Right renal pelvis (tissue), 4 donors: ENCODE results near the gene AKT3. TPM values are rescaled to one million over a fixed set of nuclear protein-coding genes. Genes with fewer than 3 reads are reported as not detected.

Experiments
- DNase-seq, 4 donors: peaks; one replicate each; pipeline ENCODE4 v3.0.0-alpha.2; 2013; ENCODE audit warnings: low read depth in 4 of 4, low spot score in 3 of 4, missing footprints in 1 of 4
- polyA plus RNA-seq, 4 donors: library from polyadenylated mRNA; unstranded; fragments of 120-200 nt; gene quantifications; one replicate each; pipeline ENCODE4 v1.2.1, GENCODE V29; 2013; ENCODE audit not compliant: insufficient read length in 4 of 4

AKT3 gene
- polyA plus RNA-seq, 4 donors: 22.6 to 38.2 (median 37.1) TPM

- no peak for DNase-seq
Observed at GRCh38 chr1:243449373-243449772, 400.7 kb downstream of the AKT3 start.

DNA sequence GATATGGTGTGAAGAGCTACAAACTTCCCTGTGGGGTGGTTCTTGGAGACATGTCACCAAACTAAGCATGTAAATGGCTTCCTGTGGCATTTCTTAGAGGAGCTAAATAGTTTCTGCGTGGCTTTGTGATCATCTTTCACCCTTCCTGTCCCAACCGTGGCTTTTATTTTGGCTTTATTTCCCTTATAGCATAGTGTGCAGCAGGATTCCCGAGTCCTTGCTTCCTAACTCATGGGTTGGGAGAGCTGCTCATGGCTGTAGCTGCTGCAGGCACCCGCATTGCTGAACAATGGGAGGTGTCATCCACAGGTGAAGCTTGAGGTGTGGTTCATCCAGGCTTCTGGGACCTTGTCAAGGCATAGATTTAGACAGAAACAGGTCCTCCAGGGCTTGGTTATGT is 402.2 kb downstream of the AKT3 start:
- DNase-seq: no peak

- no peak for DNase-seq
Observed at GRCh38 chr1:243447347-243447746, 402.7 kb downstream of the AKT3 start.

- no peak for DNase-seq
Observed at GRCh38 chr1:243443557-243443956, 406.5 kb downstream of the AKT3 start.

- DNase-seq: no peak
Observed at GRCh38 chr1:243441601-243442000, 408.4 kb downstream of the AKT3 start.

GRCh38 chr1:243440406-243440805 is 409.6 kb downstream of the AKT3 start:
- no peak for DNase-seq

DNA sequence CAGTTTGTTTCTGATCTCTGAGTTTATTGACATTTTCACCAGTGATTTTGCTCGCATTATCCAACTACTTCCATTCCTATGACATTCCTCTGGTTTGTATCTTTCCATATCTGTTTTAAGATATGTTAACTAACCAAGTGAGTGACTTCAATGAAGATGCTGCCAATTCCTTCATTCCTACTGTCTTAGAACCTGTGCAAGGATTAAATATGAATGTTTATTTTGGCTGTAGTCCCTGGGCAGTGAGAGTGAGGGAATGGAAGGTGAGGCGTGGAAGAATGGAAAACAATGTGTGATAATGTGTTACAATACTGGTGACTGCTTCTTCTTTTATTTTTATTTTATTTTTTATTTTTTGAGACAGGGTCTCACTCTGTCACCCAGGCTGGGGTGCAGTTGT is 411.2 kb downstream of the AKT3 start:
- DNase-seq: no peak

Other genes starting within 250 kb of the AKT3 start
- 10 to 100 TPM; 22.6 to 31.8 (median 27.0) TPM for gene ZBTB18, start 201.0 kb upstream of the AKT3 start, polyA plus RNA-seq